Neural cell (in vitro differentiated cells): ENCODE results near the gene GRIFIN. TPM values are rescaled to one million over a fixed set of nuclear protein-coding genes. Genes with fewer than 3 reads are reported as not detected.

ENCODE experiments used
- H2AFZ ChIP-seq: fragments of 200-600, 300-800 bp; sonication (generic), shearing (Covaris generic); 2 replicates; pipeline ENCODE4 v1.6.0; 2014; ENCODE audit warnings: low read depth, mild to moderate bottlenecking, antibody characterized with exemption, low read length, moderate library complexity
- H3F3A ChIP-seq: fragments of 200-600 bp; shearing (Covaris generic); 2 replicates; pipeline ENCODE4 v1.6.1; 2016; ENCODE audit warnings: mild to moderate bottlenecking, moderate library complexity, mixed read lengths, antibody characterized with exemption, low read length; ENCODE audit not compliant: insufficient read depth, poor library complexity, severe bottlenecking
- H3K27ac ChIP-seq: fragments of 200-600, 300-800 bp; sonication (generic), shearing (Covaris generic); 2 replicates; pipeline ENCODE4 v1.5.1; 2014; ENCODE audit warnings: mild to moderate bottlenecking, low read length, moderate library complexity
- H3K27me3 ChIP-seq: fragments of 300-800, 200-600 bp; sonication (generic), shearing (Covaris generic); 2 replicates; pipeline ENCODE4 v1.6.0; 2014; ENCODE audit warnings: mild to moderate bottlenecking, low read depth, low read length, moderate library complexity; ENCODE audit not compliant: insufficient read depth
- H3K36me3 ChIP-seq: fragments of 300-800, 200-600 bp; sonication (generic), shearing (Covaris generic); 2 replicates; pipeline ENCODE4 v1.5.1; 2014; ENCODE audit warnings: mild to moderate bottlenecking, antibody characterized with exemption, low read length, moderate library complexity; ENCODE audit not compliant: insufficient read depth
- H3K4me2 ChIP-seq: fragments of 300-800, 200-600 bp; sonication (generic), shearing (Covaris generic); 2 replicates; pipeline ENCODE4 v1.6.0; 2014; ENCODE audit warnings: mild to moderate bottlenecking, low read length
- H3K4me3 ChIP-seq: fragments of 300-800, 200-600 bp; sonication (generic), shearing (Covaris generic); 2 replicates; pipeline ENCODE4 v1.5.1; 2014; ENCODE audit warnings: mild to moderate bottlenecking, low read length, moderate library complexity
- H3K79me2 ChIP-seq: fragments of 200-600 bp; shearing (Covaris generic); replicated peaks from 2 replicates; pipeline ENCODE4 v1.6.0; 2014; ENCODE audit warnings: mild to moderate bottlenecking, low read length, moderate library complexity; ENCODE audit not compliant: insufficient read depth
- H3K9ac ChIP-seq: fragments of 300-800, 200-600 bp; sonication (generic), shearing (Covaris generic); 2 replicates; pipeline ENCODE4 v1.6.1; 2016; ENCODE audit warnings: mild to moderate bottlenecking, low read length, mixed read lengths
- H3K9me2 ChIP-seq: fragments of 200-600 bp; shearing (Covaris generic); 2 replicates; pipeline ENCODE4 v1.6.1; 2016; ENCODE audit warnings: mild to moderate bottlenecking, low read length, mixed read lengths; ENCODE audit not compliant: insufficient read depth
- H3K9me3 ChIP-seq: fragments of 200-600, 300-800 bp; sonication (generic), shearing (Covaris generic); 2 replicates; pipeline ENCODE4 v1.6.1; 2016; ENCODE audit warnings: mild to moderate bottlenecking, mixed run types, low read length, moderate library complexity, mixed read lengths
- H4K20me1 ChIP-seq: fragments of 200-600 bp; shearing (Covaris generic); 2 replicates; pipeline ENCODE4 v1.6.1; 2016; ENCODE audit warnings: mild to moderate bottlenecking, mixed run types; ENCODE audit not compliant: insufficient read depth
- CTCF ChIP-seq: fragments of 450-650 bp; IDR thresholded peaks from 2 replicates; pipeline ENCODE4 v1.5.1; 2014; ENCODE audit warnings: antibody characterized with exemption, mild to moderate bottlenecking, moderate library complexity; ENCODE audit not compliant: poor library complexity, severe bottlenecking
- EP300 ChIP-seq: fragments of 450-650 bp; conservative IDR thresholded peaks from 2 replicates; pipeline ENCODE4 v1.6.1; 2014; ENCODE audit warnings: antibody characterized with exemption, mild to moderate bottlenecking, moderate library complexity; ENCODE audit not compliant: poor library complexity, severe bottlenecking
- EZH2 ChIP-seq: fragments of 200-600, 300-800 bp; shearing (Covaris generic), sonication (generic); IDR thresholded peaks from 2 replicates; pipeline ENCODE4 v1.6.1; 2014; ENCODE audit warnings: antibody characterized with exemption, low read length, borderline replicate concordance, mild to moderate bottlenecking; ENCODE audit not compliant: insufficient read depth, poor library complexity, severe bottlenecking
- MXI1 ChIP-seq: fragments of 450-650 bp; conservative IDR thresholded peaks from 2 replicates; pipeline ENCODE4 v1.6.1; 2014; ENCODE audit warnings: antibody characterized with exemption, mild to moderate bottlenecking; ENCODE audit not compliant: poor library complexity, severe bottlenecking
- POLR2AphosphoS5 ChIP-seq: IDR thresholded peaks from 2 replicates; pipeline ENCODE4 v1.6.1; 2012
- RAD21 ChIP-seq: fragments of 450-650 bp; conservative IDR thresholded peaks from 2 replicates; pipeline ENCODE4 v1.6.1; 2014; ENCODE audit warnings: antibody characterized with exemption, mild to moderate bottlenecking, moderate library complexity
- REST ChIP-seq: IDR thresholded peaks from 2 replicates; pipeline ENCODE4 v1.6.1; 2012; ENCODE audit warnings: borderline replicate concordance
- SMC3 ChIP-seq: fragments of 450-650 bp; conservative IDR thresholded peaks from 2 replicates; pipeline ENCODE4 v1.6.1; 2014; ENCODE audit warnings: antibody characterized with exemption, mild to moderate bottlenecking, moderate library complexity; ENCODE audit not compliant: poor library complexity
- TAF1 ChIP-seq: IDR thresholded peaks from 2 replicates; pipeline ENCODE4 v1.6.1; 2012; ENCODE audit warnings: low read depth
- polyA plus RNA-seq: library from polyadenylated mRNA; depleted of rRNA; stranded (reverse); fragments of >200 nt; gene quantifications from 2 replicates; pipeline ENCODE4 v1.2.3, GENCODE V29; 2014

The GRIFIN gene
- polyA plus RNA-seq, 1 donor from 2014 or later = not detected

DNA sequence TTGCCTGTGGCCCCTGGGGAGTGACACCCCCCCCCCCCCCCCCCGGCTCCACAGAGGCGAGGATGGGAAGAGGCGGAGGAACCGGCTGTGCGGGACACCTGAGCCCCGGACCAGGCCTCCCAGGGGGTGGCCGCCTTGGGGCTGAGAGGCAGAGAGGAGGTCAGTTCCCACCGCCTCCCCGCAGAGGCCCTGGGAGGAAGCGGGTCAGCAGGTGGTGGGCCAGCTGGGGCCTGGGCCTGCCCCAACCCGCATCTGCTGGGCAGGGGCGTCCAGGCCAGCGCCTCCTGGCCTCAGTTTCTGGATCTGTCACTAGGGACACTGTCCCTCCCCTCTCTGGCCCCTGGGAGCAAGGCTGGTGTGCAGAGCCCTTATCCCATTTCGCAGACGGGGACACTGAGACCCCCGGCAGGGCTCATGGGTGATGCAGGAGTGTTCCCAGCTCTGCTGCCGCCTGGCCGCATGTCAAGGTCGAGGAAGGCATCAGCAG is 28.7 kb upstream of the GRIFIN start:
- Histone ChIP-seq H2AFZ (no peak overlapping the region), H3K27ac (no peak overlapping the region), H3K9me3 (no peaks in the 10 kb centered on the region), H3F3A (no peaks in the 10 kb centered on the region), H3K4me2 (no peak overlapping the region), H3K79me2 (no peaks in the 10 kb centered on the region), H4K20me1 (no peaks in the 10 kb centered on the region), H3K4me3 (no peak overlapping the region), H3K9ac (no peak overlapping the region), H3K27me3 (no peaks in the 10 kb centered on the region), H3K9me2 (no peaks in the 10 kb centered on the region), H3K36me3 (no peaks in the 10 kb centered on the region)
- TF ChIP-seq SMC3 (no peak), CTCF (no peak), MXI1 (no peak), RAD21 (no peak)

- H2AFZ ChIP-seq = no peak overlapping the region
- H3K27me3 ChIP-seq = no peaks in the 10 kb centered on the region
- H3K9me3 ChIP-seq = no peaks in the 10 kb centered on the region
- no peak overlapping the region for H3K4me2 ChIP-seq
- no peaks in the 10 kb centered on the region for H4K20me1 ChIP-seq
- no peak overlapping the region for H3K27ac ChIP-seq
- no peaks in the 10 kb centered on the region for H3K79me2 ChIP-seq
- no peaks in the 10 kb centered on the region for H3K9me2 ChIP-seq
- H3K9ac ChIP-seq = no peak overlapping the region
- H3K36me3 ChIP-seq = no peaks in the 10 kb centered on the region
- TF ChIP-seq POLR2AphosphoS5 = no peak
- no peak for TF ChIP-seq TAF1
- TF ChIP-seq EP300 = no peak
- TF ChIP-seq REST = no peak
- no peak for TF ChIP-seq CTCF
- TF ChIP-seq EZH2 = no peak
- no peak for TF ChIP-seq MXI1
- no peak overlapping the region for H3K4me3 ChIP-seq
- H3F3A ChIP-seq = no peaks in the 10 kb centered on the region
Measured at GRCh38 chr7:2504128-2504888, 28.1 kb upstream of the GRIFIN start.
